Measurements from ENCODE around the gene RSPRY1. TPM values are rescaled to one million over a fixed set of nuclear protein-coding genes. Genes with fewer than 3 reads are reported as not detected.

RSPRY1 gene
- total RNA-seq, result 36.5 TPM

- Histone ChIP-seq H3K4me3 (ENCODE audit: low read length in 3 of 3) (peak within 1 kb of the TSS; percentile 92 to 93 (median 92)), H3K4me1 (ENCODE audit: control insufficient read depth in 3 of 3, insufficient read depth in 3 of 3, low read length in 3 of 3) (peaks cover 12 to 36% (median 23%) of the 10 kb centered on the region in 3 donors), H3K9ac (ENCODE audit: low read depth in 1 of 3, low read length in 3 of 3) (peak within 1 kb of the TSS; percentile 94 to 97 (median 96)), H3K27me3 (ENCODE audit: control insufficient read depth in 3 of 3, insufficient read depth in 3 of 3, low read length in 3 of 3) (no peaks in the 10 kb centered on the region), H3K27ac (ENCODE audit: low read depth, low read length) (peak within 1 kb of the TSS; percentile 94), H3K36me3 (ENCODE audit: control insufficient read depth in 3 of 3, insufficient read depth in 3 of 3, low read length in 3 of 3) (no peaks in the 10 kb centered on the region), H3K9me3 (ENCODE audit: control insufficient read depth in 3 of 3, low read length in 3 of 3) (no peaks in the 10 kb centered on the region)
These were observed at the start of gene RSPRY1, which contains the start of gene PSME3IP1 for GRCh38 chr16:57185945-57186871. RSPRY1 (plus strand) TSS chr16:57186329; CDS start chr16:57204659, 18,330 bp downstream. PSME3IP1 (minus strand) TSS chr16:57186039; CDS start chr16:57173854, 12,185 bp downstream.

GRCh38 chr16:57137043-57137442, 49.1 kb upstream of the RSPRY1 start:
- H3K4me1 ChIP-seq (ENCODE audit: control insufficient read depth in 3 of 3, insufficient read depth in 3 of 3, low read length in 3 of 3), result peaks cover 8% of the 10 kb centered on the region in 3 donors
- H3K9me3 ChIP-seq (ENCODE audit: control insufficient read depth in 3 of 3, low read length in 3 of 3), result no peaks in the 10 kb centered on the region
- H3K27ac ChIP-seq (ENCODE audit: low read depth, low read length), result no peak overlapping the region
- H3K9ac ChIP-seq (ENCODE audit: low read depth in 1 of 3, low read length in 3 of 3), result no peak overlapping the region
- no peaks in the 10 kb centered on the region for H3K27me3 ChIP-seq (ENCODE audit: control insufficient read depth in 3 of 3, insufficient read depth in 3 of 3, low read length in 3 of 3)
- H3K4me3 ChIP-seq (ENCODE audit: low read length in 3 of 3), result no peak overlapping the region
- H3K36me3 ChIP-seq (ENCODE audit: control insufficient read depth in 3 of 3, insufficient read depth in 3 of 3, low read length in 3 of 3), result no peaks in the 10 kb centered on the region

- no peaks in the 10 kb centered on the region for H3K9me3 ChIP-seq (ENCODE audit: control insufficient read depth in 3 of 3, low read length in 3 of 3)
- no peaks in the 10 kb centered on the region for H3K27me3 ChIP-seq (ENCODE audit: control insufficient read depth in 3 of 3, insufficient read depth in 3 of 3, low read length in 3 of 3)
- H3K4me1 ChIP-seq (ENCODE audit: control insufficient read depth in 3 of 3, insufficient read depth in 3 of 3, low read length in 3 of 3), result peaks cover 9 to 10% (median 9%) of the 10 kb centered on the region in 3 donors
- H3K27ac ChIP-seq (ENCODE audit: low read depth, low read length), result no peak overlapping the region
- H3K4me3 ChIP-seq (ENCODE audit: low read length in 3 of 3), result no peak overlapping the region
- H3K9ac ChIP-seq (ENCODE audit: low read depth in 1 of 3, low read length in 3 of 3), result no peak overlapping the region
- no peaks in the 10 kb centered on the region for H3K36me3 ChIP-seq (ENCODE audit: control insufficient read depth in 3 of 3, insufficient read depth in 3 of 3, low read length in 3 of 3)
These were observed 48.4 kb upstream of the RSPRY1 start for GRCh38 chr16:57137566-57138273.

GRCh38 chr16:57138281-57138935, 47.7 kb upstream of the RSPRY1 start:
- no peaks in the 10 kb centered on the region for H3K36me3 ChIP-seq (ENCODE audit: control insufficient read depth in 3 of 3, insufficient read depth in 3 of 3, low read length in 3 of 3)
- no peak overlapping the region for H3K9ac ChIP-seq (ENCODE audit: low read depth in 1 of 3, low read length in 3 of 3)
- H3K27ac ChIP-seq (ENCODE audit: low read depth, low read length), result no peak overlapping the region
- no peak overlapping the region for H3K4me3 ChIP-seq (ENCODE audit: low read length in 3 of 3)
- no peaks in the 10 kb centered on the region for H3K27me3 ChIP-seq (ENCODE audit: control insufficient read depth in 3 of 3, insufficient read depth in 3 of 3, low read length in 3 of 3)
- peaks cover 10 to 17% (median 12%) of the 10 kb centered on the region in 3 donors for H3K4me1 ChIP-seq (ENCODE audit: control insufficient read depth in 3 of 3, insufficient read depth in 3 of 3, low read length in 3 of 3)
- no peaks in the 10 kb centered on the region for H3K9me3 ChIP-seq (ENCODE audit: control insufficient read depth in 3 of 3, low read length in 3 of 3)

- H3K9ac ChIP-seq (ENCODE audit: low read depth in 1 of 3, low read length in 3 of 3), result no peak overlapping the region
- H3K4me1 ChIP-seq (ENCODE audit: control insufficient read depth in 3 of 3, insufficient read depth in 3 of 3, low read length in 3 of 3), result peaks cover 24 to 35% (median 27%) of the 10 kb centered on the region in 3 donors
- H3K9me3 ChIP-seq (ENCODE audit: control insufficient read depth in 3 of 3, low read length in 3 of 3), result no peaks in the 10 kb centered on the region
- no peaks in the 10 kb centered on the region for H3K27me3 ChIP-seq (ENCODE audit: control insufficient read depth in 3 of 3, insufficient read depth in 3 of 3, low read length in 3 of 3)
- H3K4me3 ChIP-seq (ENCODE audit: low read length in 3 of 3), result no peak overlapping the region
- peaks cover 0 to 2% (median 0%) of the 10 kb centered on the region in 3 donors for H3K36me3 ChIP-seq (ENCODE audit: control insufficient read depth in 3 of 3, insufficient read depth in 3 of 3, low read length in 3 of 3)
- H3K27ac ChIP-seq (ENCODE audit: low read depth, low read length), result no peak overlapping the region
These were observed 45.0 kb upstream of the RSPRY1 start for GRCh38 chr16:57140931-57141668.

GRCh38 chr16:57141822-57142631, 44.1 kb upstream of the RSPRY1 start:
- H3K9ac ChIP-seq (ENCODE audit: low read depth in 1 of 3, low read length in 3 of 3), result no peak overlapping the region
- no peak overlapping the region for H3K4me3 ChIP-seq (ENCODE audit: low read length in 3 of 3)
- H3K36me3 ChIP-seq (ENCODE audit: control insufficient read depth in 3 of 3, insufficient read depth in 3 of 3, low read length in 3 of 3), result peaks cover 0 to 2% (median 0%) of the 10 kb centered on the region in 3 donors
- H3K4me1 ChIP-seq (ENCODE audit: control insufficient read depth in 3 of 3, insufficient read depth in 3 of 3, low read length in 3 of 3), result peaks cover 32 to 43% (median 36%) of the 10 kb centered on the region in 3 donors
- H3K9me3 ChIP-seq (ENCODE audit: control insufficient read depth in 3 of 3, low read length in 3 of 3), result no peaks in the 10 kb centered on the region
- no peak overlapping the region for H3K27ac ChIP-seq (ENCODE audit: low read depth, low read length)
- H3K27me3 ChIP-seq (ENCODE audit: control insufficient read depth in 3 of 3, insufficient read depth in 3 of 3, low read length in 3 of 3), result no peaks in the 10 kb centered on the region

GRCh38 chr16:57143149-57143921, 42.8 kb upstream of the RSPRY1 start:
- Histone ChIP-seq H3K9me3 (ENCODE audit: control insufficient read depth in 3 of 3, low read length in 3 of 3) (no peaks in the 10 kb centered on the region), H3K27ac (ENCODE audit: low read depth, low read length) (no peak overlapping the region), H3K4me3 (ENCODE audit: low read length in 3 of 3) (no peak overlapping the region), H3K36me3 (ENCODE audit: control insufficient read depth in 3 of 3, insufficient read depth in 3 of 3, low read length in 3 of 3) (peaks cover 0 to 2% (median 0%) of the 10 kb centered on the region in 3 donors), H3K27me3 (ENCODE audit: control insufficient read depth in 3 of 3, insufficient read depth in 3 of 3, low read length in 3 of 3) (no peaks in the 10 kb centered on the region), H3K9ac (ENCODE audit: low read depth in 1 of 3, low read length in 3 of 3) (no peak overlapping the region), H3K4me1 (ENCODE audit: control insufficient read depth in 3 of 3, insufficient read depth in 3 of 3, low read length in 3 of 3) (peaks cover 44 to 55% (median 48%) of the 10 kb centered on the region in 3 donors)

GRCh38 chr16:57144027-57144426, 42.1 kb upstream of the RSPRY1 start:
- H3K27me3 ChIP-seq (ENCODE audit: control insufficient read depth in 3 of 3, insufficient read depth in 3 of 3, low read length in 3 of 3), result no peaks in the 10 kb centered on the region
- H3K4me1 ChIP-seq (ENCODE audit: control insufficient read depth in 3 of 3, insufficient read depth in 3 of 3, low read length in 3 of 3), result peaks cover 49 to 62% (median 53%) of the 10 kb centered on the region in 3 donors
- peaks cover 0 to 2% (median 0%) of the 10 kb centered on the region in 3 donors for H3K36me3 ChIP-seq (ENCODE audit: control insufficient read depth in 3 of 3, insufficient read depth in 3 of 3, low read length in 3 of 3)
- H3K4me3 ChIP-seq (ENCODE audit: low read length in 3 of 3), result no peak overlapping the region
- no peaks in the 10 kb centered on the region for H3K9me3 ChIP-seq (ENCODE audit: control insufficient read depth in 3 of 3, low read length in 3 of 3)
- no peak overlapping the region for H3K27ac ChIP-seq (ENCODE audit: low read depth, low read length)
- H3K9ac ChIP-seq (ENCODE audit: low read depth in 1 of 3, low read length in 3 of 3), result no peak overlapping the region

Data from skeletal muscle tissue (tissue), 4 donors.